SK-MEL-5 (cell line): ENCODE results near the gene TMEM98. TPM values are rescaled to one million over a fixed set of nuclear protein-coding genes. Genes with fewer than 3 reads are reported as not detected.
"Not testable (repeated sequence)": the region's sequence is repeated elsewhere in the genome, so short reads cannot be mapped to it uniquely, and the experiment has no call there.

Source experiments
- DNase-seq: peaks from one replicate; pipeline ENCODE4 v3.0.0-alpha.2; 2016; ENCODE audit warnings: low read depth, low spot score
- in situ Hi-C: cut with HindIII; loops from 2 replicates; pipeline ENCODE4 v1.10.0; 2016; ENCODE audit warnings: low sequenced_read_pairs, high pct_unique_total_duplicates, low pct_unique_long_range_greater_than_20kb
- polyA plus RNA-seq, 2 experiments: library from polyadenylated mRNA; depleted of rRNA; stranded (reverse); fragments of >200 nt; gene quantifications; 2 replicates each; pipeline ENCODE4 v1.2.3, GENCODE V29; 2015
- total RNA-seq: library from RNA; depleted of rRNA; stranded (reverse); fragments of >200 nt; shearing (Covaris generic); gene quantifications from 2 replicates; pipeline ENCODE4 v1.2.3, GENCODE V29; 2014; rRNA removed

TMEM98 gene, protein sequence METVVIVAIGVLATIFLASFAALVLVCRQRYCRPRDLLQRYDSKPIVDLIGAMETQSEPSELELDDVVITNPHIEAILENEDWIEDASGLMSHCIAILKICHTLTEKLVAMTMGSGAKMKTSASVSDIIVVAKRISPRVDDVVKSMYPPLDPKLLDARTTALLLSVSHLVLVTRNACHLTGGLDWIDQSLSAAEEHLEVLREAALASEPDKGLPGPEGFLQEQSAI
- total RNA-seq, result 86.1 and 98.0 TPM in 2 replicates
- 146 and 155 TPM in 2 replicates for polyA plus RNA-seq (2015; cell fraction: cytosol; rRNA removed)
- 64.8 and 89.7 TPM in 2 replicates for polyA plus RNA-seq (2015; cell fraction: nucleus; rRNA removed)

DNA sequence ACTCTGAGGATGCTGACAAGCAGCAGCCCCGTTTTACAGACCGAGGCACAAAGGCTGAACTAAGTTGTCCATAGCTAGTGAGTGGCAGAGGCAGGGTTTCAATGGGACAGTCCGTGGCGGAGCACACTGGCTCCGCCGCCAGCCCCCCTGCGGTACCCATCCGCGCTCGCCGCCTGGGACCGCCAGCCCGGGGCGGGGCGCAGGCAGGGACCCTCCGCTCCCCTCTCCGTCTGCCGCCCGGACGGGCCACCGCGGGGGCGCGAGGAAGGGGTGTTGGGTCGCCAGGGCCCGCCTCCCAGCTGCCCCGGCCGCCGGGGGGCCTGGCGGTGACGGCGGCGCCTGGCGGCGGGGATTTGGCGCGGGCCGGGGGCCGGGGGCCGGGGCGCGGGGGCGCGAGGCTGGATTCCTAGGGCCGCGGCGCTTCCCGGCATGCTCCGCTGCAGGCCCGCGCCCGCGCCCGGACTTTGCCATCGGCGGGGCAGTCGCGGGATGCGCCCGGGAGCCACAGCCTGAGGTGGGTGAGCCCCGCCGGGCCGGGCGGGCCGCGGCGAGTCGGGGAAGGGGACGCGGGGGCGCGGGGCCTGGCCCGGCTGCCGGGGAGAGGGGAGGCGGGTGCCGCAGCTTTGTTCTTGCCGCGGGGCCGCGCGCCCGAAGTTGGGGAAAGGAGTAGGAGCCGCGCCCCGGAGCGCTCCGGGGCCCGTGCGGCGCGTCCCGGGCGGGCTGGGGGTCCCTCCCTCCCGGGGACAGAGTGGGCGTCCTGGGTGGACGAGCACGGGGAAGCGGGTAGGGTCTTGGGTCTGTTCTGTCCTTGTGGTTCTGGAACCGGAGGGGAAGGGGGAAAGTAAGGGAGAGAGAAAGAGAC, at the start of gene TMEM98:
Gene TMEM98, plus strand, starts transcription at position 430 of the 862 bp plus-strand sequence. CDS start 3,376 bp downstream, outside the sequence.
- DNase-seq, result no peak
- in situ Hi-C loops, result no loop called here

GRCh38 chr17:32878211-32878610, 49.7 kb upstream of the TMEM98 start:
- DNase-seq, result no peak
- in situ Hi-C loops, result no loop called here

- in situ Hi-C loops, result no loop called here
- no peak for DNase-seq
Measured at GRCh38 chr17:32879134-32879533, 48.8 kb upstream of the TMEM98 start.

GRCh38 chr17:32880671-32881453, 47.1 kb upstream of the TMEM98 start:
- in situ Hi-C loops, result no loop called here
- DNase-seq, result peak; percentile 46

DNA sequence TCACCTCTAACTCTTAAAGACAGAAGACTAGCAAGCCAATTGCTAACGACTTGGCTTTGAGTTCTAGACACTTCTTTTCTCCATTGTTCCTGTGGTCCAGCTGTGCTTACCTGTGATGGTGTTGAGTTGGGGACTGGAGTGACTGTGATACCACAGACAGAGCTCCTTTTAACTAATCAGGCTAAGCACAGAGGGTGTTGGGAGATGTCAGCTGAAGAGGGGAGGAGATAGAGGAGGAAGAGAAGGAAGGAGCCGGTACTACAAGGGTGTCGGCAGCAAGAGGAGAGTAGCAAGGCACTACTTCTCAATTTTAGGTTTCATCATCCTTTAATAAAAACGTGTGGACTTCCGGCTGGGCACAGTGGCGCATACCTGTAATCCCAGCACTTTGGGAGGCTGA, 45.9 kb upstream of the TMEM98 start:
- no peak for DNase-seq
- in situ Hi-C loops, result no loop called here

DNA sequence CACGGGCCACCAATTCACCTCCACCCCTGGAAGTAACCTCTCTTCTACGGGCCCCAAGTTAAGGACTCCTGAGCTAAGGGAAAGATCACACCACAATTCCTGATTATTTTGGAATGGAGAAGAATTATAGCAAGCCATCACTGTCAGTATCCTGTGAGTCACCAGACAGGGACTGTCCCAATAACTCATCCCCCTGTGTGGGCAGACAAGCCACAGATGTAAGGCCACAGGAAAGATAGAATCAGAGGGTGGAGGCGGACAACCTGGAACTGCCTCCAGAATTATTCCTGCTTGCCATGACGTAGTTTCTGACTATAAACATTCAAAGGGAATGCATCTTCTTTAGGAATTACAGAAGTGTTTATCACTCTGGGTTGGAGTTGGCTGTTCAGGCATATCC, 45.2 kb upstream of the TMEM98 start:
- DNase-seq, result no peak
- in situ Hi-C loops, result no loop called here

DNA sequence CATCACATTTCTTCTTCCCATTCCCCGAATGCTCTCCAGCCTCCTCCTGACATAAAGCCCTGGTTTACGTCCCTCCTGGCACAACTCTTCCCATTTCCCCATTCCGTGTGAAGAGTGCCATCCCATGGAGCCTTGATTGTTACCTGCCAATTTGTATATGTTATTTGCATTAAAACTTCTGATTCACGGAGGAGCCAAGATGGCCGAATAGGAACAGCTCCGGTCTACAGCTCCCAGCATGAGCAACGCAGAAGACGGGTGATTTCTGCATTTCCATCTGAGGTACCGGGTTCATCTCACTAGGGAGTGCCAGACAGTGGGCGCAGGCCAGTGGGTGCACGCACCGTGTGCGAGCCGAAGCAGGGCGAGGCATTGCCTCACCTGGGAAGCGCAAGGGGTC, 41.0 kb upstream of the TMEM98 start:
- in situ Hi-C loops, DNase-seq: not testable (repeated sequence)

- DNase-seq, in situ Hi-C loops: not testable (repeated sequence)
Measured at GRCh38 chr17:32887410-32887809, 40.5 kb upstream of the TMEM98 start.

- in situ Hi-C loops, result no loop called here
- no peak for DNase-seq
Measured at GRCh38 chr17:32894245-32894644, 33.7 kb upstream of the TMEM98 start.

GRCh38 chr17:32896647-32897258, 31.2 kb upstream of the TMEM98 start:
- DNase-seq, result no peak
- in situ Hi-C loops, result no loop called here

- in situ Hi-C loops, result no loop called here
Measured at GRCh38 chr17:32899236-32900013, 28.5 kb upstream of the TMEM98 start.

DNA sequence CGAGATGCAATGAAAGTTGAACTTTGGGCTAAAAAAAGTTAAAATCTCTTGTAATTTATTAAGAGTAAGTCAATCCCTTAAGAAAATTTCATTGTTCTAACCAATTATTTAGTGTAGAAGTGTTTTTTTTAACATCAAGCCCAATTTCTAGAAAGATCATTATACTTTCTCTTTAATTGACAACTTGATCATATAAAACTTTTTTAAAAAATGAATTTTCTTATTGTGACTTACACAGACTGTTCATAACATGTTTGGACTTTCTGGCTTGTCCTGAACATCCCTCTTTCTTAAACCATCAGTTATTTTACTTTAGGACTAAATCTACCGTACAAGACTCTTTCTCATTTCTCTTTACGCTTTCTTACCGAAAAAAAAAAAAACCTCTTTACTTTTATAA, 26.2 kb upstream of the TMEM98 start:
- in situ Hi-C loops, result no loop called here
- no peak for DNase-seq

More at GRCh38 chr17:32899236-32900013, 28.5 kb upstream of the TMEM98 start:
- DNase-seq, result no peak

DNA sequence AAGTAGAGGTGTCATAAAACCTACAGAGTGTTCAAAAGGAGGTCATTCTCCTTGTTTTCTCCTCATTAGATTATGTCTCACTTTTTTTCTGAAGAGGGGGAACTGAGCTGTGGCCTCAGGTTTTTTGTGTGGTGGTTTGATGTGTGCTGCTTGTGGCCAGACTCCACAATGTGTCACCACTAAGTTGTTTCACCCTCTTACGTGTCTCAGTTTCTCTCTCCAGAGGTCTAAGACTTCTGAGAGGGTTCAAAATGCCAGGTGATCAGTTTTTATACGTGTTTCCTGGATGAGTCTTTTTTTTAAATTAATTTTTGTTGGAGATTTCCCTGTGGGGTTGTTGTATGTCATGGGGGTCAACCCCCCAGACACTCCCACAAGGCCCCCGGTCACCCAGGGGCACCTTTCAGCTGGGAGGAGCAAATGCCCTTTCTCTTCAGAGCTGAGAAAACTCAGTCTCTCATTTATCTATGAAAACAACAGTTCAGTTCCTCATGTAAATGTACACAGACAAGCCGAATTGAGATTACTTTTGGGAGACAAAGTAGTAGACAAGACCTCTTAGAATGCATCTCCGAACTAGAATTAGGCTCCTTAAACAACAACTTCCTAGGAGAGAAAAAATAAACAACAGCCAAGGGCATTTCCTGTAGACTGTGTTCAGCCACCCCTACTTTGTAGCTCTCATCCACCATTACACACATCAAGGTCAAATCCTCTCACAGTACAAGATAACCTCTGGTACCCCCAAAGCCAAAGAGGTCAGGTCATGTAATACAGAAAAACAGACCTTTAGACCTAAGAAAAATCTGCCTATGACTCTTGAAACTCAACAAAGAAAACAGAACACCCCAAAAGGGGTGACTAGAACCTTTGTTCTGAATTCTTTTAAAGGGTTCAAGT, 23.9 kb upstream of the TMEM98 start:
- no peak for DNase-seq
- in situ Hi-C loops, result no loop called here

GRCh38 chr17:32904891-32905290, 23.1 kb upstream of the TMEM98 start:
- in situ Hi-C loops, result no loop called here
- DNase-seq, result no peak

DNA sequence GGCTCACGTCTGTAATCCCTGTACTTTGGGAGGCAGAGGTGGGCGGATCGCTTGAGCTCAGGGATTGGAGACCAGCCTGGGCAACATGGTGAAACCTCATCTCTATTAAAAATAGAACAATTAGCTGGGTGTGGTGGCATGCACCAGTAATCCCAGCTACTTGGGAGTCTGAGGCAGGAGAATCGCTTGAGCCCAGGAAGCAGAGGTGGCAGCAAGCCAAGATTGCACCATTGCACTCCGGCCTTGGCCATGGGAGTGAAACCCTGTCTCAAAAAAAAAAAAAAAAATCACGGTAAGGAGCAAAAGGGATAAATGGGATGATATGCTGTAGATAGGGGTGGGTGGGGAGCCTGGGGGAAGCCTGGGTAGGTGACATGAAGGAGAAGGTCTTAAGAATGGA, 20.4 kb upstream of the TMEM98 start:
- no peak for DNase-seq
- in situ Hi-C loops, result no loop called here

DNA sequence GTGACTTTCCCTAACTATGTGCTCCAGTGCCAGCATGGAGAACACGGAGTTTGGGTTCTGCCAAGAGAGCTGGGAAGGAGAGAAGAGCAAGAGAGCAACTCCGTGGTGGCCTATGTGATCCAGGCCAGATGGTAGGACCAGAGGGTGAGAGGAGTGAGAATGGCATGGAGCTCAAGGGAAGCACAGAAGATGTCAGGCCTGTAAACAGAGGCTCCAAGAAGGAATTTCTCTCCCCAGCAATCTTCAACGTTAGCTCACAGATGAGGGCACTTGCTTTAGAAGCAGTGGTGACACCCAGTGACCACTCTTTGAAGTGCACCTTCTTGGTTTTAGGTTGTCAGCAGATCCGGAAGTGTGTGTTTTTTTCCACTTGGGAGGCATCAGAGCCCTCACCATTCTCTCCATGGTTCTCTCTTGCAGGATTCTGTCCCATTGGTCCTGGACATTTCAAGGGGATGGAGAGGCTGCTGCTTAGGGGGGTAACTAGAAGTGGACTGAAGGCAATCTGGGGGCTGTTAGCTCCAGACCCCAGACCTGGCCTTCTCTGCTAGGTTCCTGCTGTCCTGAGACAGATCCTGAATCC, 18.1 kb upstream of the TMEM98 start:
- in situ Hi-C loops, result no loop called here

More for the DNA sequence above, 18.1 kb upstream of the TMEM98 start:
- peak; percentile 89 for DNase-seq
